Measurements from ENCODE around the gene JOSD1. TPM values are rescaled to one million over a fixed set of nuclear protein-coding genes. Genes with fewer than 3 reads are reported as not detected.

JOSD1 gene
- total and polyA plus RNA-seq, 9 donors, result 33.6 to 138 (median 48.7) TPM

DNA sequence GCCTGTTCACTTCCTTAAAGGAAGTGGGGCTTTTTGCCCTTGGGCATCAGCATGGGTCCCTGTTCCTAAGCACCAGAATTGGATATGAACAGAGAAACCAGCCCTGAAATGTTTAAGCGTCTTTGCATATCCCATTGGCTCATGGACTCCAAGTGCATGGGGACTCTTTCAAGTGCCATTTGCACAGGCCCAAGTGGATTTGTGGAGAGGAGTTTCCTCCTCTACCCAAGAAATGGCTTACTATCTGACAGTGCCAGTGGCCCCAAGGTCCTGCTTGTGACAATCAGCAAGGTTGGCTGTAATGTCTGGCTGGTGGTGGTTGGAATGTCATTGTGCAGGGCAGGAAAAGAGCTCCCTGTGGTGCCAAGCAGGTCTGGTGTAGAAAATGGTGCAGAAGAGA is 15.0 kb downstream of the JOSD1 start:
- WGBS, 3 donors, result 71 to 88% (median 86%) methylated on average over 1 of the region's 1 CpG
- TF ChIP-seq, protein P1, sequence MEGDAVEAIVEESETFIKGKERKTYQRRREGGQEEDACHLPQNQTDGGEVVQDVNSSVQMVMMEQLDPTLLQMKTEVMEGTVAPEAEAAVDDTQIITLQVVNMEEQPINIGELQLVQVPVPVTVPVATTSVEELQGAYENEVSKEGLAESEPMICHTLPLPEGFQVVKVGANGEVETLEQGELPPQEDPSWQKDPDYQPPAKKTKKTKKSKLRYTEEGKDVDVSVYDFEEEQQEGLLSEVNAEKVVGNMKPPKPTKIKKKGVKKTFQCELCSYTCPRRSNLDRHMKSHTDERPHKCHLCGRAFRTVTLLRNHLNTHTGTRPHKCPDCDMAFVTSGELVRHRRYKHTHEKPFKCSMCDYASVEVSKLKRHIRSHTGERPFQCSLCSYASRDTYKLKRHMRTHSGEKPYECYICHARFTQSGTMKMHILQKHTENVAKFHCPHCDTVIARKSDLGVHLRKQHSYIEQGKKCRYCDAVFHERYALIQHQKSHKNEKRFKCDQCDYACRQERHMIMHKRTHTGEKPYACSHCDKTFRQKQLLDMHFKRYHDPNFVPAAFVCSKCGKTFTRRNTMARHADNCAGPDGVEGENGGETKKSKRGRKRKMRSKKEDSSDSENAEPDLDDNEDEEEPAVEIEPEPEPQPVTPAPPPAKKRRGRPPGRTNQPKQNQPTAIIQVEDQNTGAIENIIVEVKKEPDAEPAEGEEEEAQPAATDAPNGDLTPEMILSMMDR (IDR thresholded peaks at IDR 0.05), result no peak
- TF ChIP-seq POLR2A (IDR thresholded peaks at IDR 0.05) (no peak), EP300 (IDR thresholded peaks at IDR 0.05) (no peak)
- DNase-seq, result no peak
- H3K4me1 ChIP-seq (ENCODE audit: insufficient read depth), result peaks cover 4% of the 10 kb centered on the region
- no peaks in the 10 kb centered on the region for H3K36me3 ChIP-seq
- no peak overlapping the region for H3K27ac ChIP-seq
- no peak overlapping the region for H3K4me3 ChIP-seq
- intact Hi-C loops (cut with DNase I), result no loop called here
- no peaks in the 10 kb centered on the region for H3K9me3 ChIP-seq
- H3K27me3 ChIP-seq, result no peaks in the 10 kb centered on the region

DNA sequence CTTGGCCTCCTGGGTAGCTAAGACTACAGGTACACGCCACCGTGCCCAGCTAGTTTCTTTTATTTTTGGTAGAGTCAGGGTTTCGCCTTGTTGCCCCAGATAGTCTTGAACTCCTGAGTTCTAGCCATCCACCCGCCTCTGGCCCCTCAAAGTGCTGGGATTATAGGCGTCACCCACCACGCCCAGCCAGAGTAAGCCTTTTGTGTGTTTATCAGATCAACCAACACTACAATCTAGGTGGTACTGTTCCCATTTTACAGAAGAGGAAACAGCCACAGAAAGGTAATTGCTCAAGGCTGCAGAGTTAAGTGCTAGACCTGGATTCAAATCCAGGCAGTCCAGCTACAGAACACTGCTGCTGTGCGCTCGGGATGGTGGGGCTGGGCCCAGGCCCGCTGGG is 15.8 kb downstream of the JOSD1 start:
- Histone ChIP-seq H3K36me3 (no peaks in the 10 kb centered on the region), H3K4me1 (ENCODE audit: insufficient read depth) (peaks cover 4% of the 10 kb centered on the region), H3K9me3 (no peaks in the 10 kb centered on the region), H3K27ac (no peak overlapping the region), H3K4me3 (no peak overlapping the region), H3K27me3 (no peaks in the 10 kb centered on the region)
- intact Hi-C loops (cut with DNase I), result no loop called here
- no peak for DNase-seq
- TF ChIP-seq, protein P1 (IDR thresholded peaks at IDR 0.05), result no peak
- TF ChIP-seq EP300 (IDR thresholded peaks at IDR 0.05) (no peak), POLR2A (IDR thresholded peaks at IDR 0.05) (no peak)
- 90 to 92% (median 92%) methylated on average over 9 of the region's 9 CpGs for WGBS, 3 donors

DNA sequence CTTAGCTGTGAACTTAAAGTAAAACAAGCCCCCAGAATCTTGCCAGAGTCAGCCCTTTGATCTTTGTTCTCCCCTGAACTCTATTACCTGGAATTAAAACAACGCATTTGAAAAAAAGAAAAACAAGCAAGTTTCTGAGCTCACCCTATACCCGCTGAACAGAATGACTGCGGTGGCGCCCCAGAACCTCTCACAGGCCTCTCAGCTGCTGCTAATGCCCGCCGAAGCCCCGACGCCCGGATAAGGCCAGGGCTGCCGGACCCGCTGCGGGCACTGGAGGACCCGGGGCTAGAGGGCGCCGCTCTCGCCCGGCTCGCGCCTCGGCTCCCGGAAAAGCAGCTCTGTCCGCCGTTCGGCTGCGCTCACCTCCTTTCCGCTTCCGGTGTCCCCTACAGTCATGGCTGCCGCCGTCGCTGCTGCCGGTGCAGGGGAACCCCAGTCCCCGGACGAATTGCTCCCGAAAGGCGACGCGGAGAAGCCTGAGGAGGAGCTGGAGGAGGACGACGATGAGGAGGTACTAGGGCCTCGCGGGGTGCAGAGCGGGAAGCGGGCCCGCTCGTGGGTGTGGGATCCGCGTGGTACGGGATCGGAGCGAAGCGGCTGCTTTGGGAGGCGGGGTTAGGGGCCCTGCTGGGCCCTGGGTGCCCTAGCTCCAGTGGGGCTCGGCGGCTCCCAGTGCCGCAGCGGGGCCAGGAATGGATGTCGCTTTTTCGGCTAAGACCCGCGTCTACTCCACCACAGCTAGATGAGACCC is 19.0 kb downstream of the JOSD1 start, which contains the start of gene TOMM22:
Gene TOMM22 (plus strand): TSS at position 376 of the 754 bp plus-strand sequence. CDS start 22 bp downstream, at position 398.
- peak; percentile 80 to 91 (median 83) for DNase-seq
- intact Hi-C loops (cut with DNase I), result no loop called here
- peaks cover 4% of the 10 kb centered on the region for H3K4me1 ChIP-seq (ENCODE audit: insufficient read depth)
- H3K27me3 ChIP-seq, result no peaks in the 10 kb centered on the region
- no peak within 1 kb of the TSS for H3K27ac ChIP-seq
- H3K4me3 ChIP-seq, result peak within 1 kb of the TSS; percentile 99
- TF ChIP-seq, protein P1 (IDR thresholded peaks at IDR 0.05), result peak; percentile 35 to 61 (median 38)
- TF ChIP-seq POLR2A (IDR thresholded peaks at IDR 0.05), result no peak
- TF ChIP-seq EP300 (IDR thresholded peaks at IDR 0.05), result no peak
- H3K9me3 ChIP-seq, result no peaks in the 10 kb centered on the region
- 0 to 1% (median 0%) methylated on average over 59 to 60 of the region's 60 CpGs for WGBS, 3 donors
- no peaks in the 10 kb centered on the region for H3K36me3 ChIP-seq

DNA sequence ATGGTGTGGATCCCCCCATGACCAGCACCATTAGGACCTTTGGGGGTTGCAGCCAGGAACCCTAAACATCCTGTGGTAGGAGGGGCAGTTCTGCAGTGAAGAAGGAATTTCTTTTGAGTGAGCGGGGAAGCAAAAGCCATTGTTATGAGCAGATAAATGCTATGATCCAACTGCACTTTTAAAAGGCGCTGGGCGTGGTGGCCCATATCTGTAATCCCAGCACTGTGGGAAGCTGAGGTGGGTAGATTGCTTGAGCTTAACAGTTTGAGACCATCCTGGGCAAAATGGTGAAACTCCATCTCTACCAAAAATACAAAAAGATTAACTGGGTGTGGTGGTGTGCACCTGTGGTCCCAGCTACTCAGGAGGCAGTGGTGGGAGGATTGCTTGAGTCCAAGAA is 24.9 kb downstream of the JOSD1 start:
- no peak overlapping the region for H3K4me3 ChIP-seq
- DNase-seq, result no peak
- TF ChIP-seq, protein P1 (IDR thresholded peaks at IDR 0.05), result no peak
- TF ChIP-seq POLR2A (IDR thresholded peaks at IDR 0.05), result no peak
- no peak for TF ChIP-seq EP300 (IDR thresholded peaks at IDR 0.05)
- no peak overlapping the region for H3K27ac ChIP-seq
- intact Hi-C loops (cut with DNase I), result no loop called here
- 94 to 97% (median 94%) methylated on average over 3 of the region's 3 CpGs for WGBS, 3 donors
- H3K27me3 ChIP-seq, result no peaks in the 10 kb centered on the region
- no peaks in the 10 kb centered on the region for H3K36me3 ChIP-seq
- no peaks in the 10 kb centered on the region for H3K4me1 ChIP-seq (ENCODE audit: insufficient read depth)
- no peaks in the 10 kb centered on the region for H3K9me3 ChIP-seq
